Cardiac muscle cell (in vitro differentiated cells and primary cell): ENCODE measurements around the gene ACTN4. TPM values are rescaled to one million over a fixed set of nuclear protein-coding genes. Genes with fewer than 3 reads are reported as not detected.

ENCODE experiments used
- DNase-seq, 2 donors: peaks; one replicate each; pipeline versions ENCODE4 v3.0.0 to v3.0.0-alpha.2; 2010 to 2017; ENCODE audit warnings: low read depth in 1 of 2, low spot score in 1 of 2
- H3K27ac ChIP-seq: fragments of 200-600 bp; sonication (generic); 2 replicates; pipeline ENCODE4 v1.5.1; 2016
- H3K27me3 ChIP-seq: fragments of 200-600 bp; sonication (generic); 2 replicates; pipeline ENCODE4 v1.6.0; 2016; ENCODE audit warnings: control low read depth
- H3K36me3 ChIP-seq: fragments of 200-600 bp; sonication (generic); 2 replicates; pipeline ENCODE4 v1.5.1; 2016; ENCODE audit warnings: control low read depth
- H3K4me1 ChIP-seq: fragments of 200-600 bp; sonication (generic); 2 replicates; pipeline ENCODE4 v1.8.1; 2017; ENCODE audit warnings: low read depth, mild to moderate bottlenecking, mixed run types
- H3K4me3 ChIP-seq: fragments of 200-600 bp; sonication (generic); 2 replicates; pipeline ENCODE4 v1.5.1; 2016; ENCODE audit warnings: mild to moderate bottlenecking
- H3K9me3 ChIP-seq: fragments of 200-600 bp; sonication (generic); 2 replicates; pipeline ENCODE4 v1.5.1; 2017; ENCODE audit warnings: low read depth, mild to moderate bottlenecking, control low read depth
- polyA plus RNA-seq: library from polyadenylated mRNA; unstranded; fragments of >200 nt; fragmentation: Nextera tagmentation; extraction: Ambion mirVana; gene quantifications from 2 replicates; pipeline ENCODE4 v1.2.1, GENCODE V29; 2016
- total RNA-seq: library from RNA; depleted of rRNA; stranded (reverse); fragments of >200 nt; gene quantifications from 2 replicates; pipeline ENCODE4 v1.2.3, GENCODE V29; 2016
- TF ChIP-seq, protein P1 (sequence below): IDR thresholded peaks from 2 replicates; pipeline ENCODE4 v1.5.1; 2012; ENCODE audit warnings: low read depth, mild to moderate bottlenecking, low read length

Gene ACTN4
- total and polyA plus RNA-seq, 2 experiments from 2014 or later = 77.4 to 465 TPM

DNA sequence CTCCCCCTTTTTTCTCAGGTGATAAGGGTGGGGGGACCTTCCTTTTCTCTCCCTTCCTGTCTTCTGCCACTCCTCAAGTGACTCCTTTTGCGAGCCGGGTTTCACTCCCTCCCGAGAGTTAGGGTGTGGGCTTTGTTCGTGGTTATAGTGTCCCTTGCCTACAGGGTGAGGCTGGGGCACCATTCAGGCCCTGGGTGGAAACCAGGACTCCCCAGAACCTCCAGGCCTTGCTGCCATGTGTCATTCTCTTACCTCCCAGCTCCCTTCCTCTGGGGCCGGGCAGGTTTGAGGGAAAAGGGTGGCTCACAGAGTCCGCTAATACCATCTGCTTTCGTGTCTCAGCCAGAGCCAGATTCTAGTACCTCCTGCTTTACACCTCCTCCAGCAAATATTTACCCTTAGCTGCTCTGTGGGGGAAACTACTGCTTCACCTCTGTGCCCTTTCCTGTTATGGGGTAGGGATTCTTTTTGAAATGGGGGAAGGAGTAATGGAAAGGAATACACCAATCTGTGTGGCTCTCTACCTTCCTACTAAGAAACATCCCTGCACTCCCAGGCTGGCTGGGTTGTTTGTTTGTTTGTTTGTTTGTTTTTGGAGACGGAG is 2.8 kb downstream of the ACTN4 start:
- peak overlapping the region; percentile 96 for H3K4me3 ChIP-seq
- no peaks in the 10 kb centered on the region for H3K27me3 ChIP-seq
- TF ChIP-seq, protein P1, sequence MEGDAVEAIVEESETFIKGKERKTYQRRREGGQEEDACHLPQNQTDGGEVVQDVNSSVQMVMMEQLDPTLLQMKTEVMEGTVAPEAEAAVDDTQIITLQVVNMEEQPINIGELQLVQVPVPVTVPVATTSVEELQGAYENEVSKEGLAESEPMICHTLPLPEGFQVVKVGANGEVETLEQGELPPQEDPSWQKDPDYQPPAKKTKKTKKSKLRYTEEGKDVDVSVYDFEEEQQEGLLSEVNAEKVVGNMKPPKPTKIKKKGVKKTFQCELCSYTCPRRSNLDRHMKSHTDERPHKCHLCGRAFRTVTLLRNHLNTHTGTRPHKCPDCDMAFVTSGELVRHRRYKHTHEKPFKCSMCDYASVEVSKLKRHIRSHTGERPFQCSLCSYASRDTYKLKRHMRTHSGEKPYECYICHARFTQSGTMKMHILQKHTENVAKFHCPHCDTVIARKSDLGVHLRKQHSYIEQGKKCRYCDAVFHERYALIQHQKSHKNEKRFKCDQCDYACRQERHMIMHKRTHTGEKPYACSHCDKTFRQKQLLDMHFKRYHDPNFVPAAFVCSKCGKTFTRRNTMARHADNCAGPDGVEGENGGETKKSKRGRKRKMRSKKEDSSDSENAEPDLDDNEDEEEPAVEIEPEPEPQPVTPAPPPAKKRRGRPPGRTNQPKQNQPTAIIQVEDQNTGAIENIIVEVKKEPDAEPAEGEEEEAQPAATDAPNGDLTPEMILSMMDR = no peak
- peak overlapping the region; percentile 96 for H3K27ac ChIP-seq
- DNase-seq = no peak
- H3K4me1 ChIP-seq = peaks cover 45% of the 10 kb centered on the region
- no peaks in the 10 kb centered on the region for H3K36me3 ChIP-seq
- H3K9me3 ChIP-seq = no peaks in the 10 kb centered on the region

DNA sequence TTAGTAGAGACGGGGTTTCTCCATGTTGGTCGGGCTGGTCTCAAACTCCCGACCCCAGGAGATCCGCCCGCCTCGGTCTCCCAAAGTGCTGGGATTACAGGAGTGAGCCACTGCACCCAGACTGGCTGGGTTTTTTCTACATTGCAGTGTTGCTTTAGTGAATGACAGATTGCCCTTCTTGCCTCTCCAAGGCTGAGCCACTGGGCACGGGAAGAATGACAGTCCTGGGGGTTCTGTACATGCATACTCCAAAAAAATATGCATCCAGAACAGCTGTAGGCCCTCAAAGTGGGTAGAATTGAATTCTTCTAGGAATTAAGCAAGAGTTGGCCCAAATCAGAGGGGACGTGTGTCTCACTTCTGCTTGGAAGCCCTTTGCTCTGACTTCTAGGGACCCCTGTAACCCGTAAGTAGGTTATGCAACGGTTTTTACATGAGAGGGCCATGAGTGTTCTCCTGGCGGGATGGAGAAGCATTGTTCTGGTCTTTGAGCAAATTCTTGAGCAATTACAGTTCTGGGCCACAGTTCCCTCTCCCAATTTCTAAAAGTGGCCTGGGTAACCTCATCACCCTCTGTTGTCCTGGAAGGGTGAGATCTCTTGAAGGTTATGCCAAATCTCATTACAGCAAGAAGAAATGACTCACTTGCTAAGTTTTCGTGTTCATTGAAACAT is 3.6 kb downstream of the ACTN4 start:
- no peaks in the 10 kb centered on the region for H3K9me3 ChIP-seq
- H3K4me3 ChIP-seq = no peak overlapping the region
- H3K4me1 ChIP-seq = peaks cover 48% of the 10 kb centered on the region
- no peaks in the 10 kb centered on the region for H3K36me3 ChIP-seq
- H3K27ac ChIP-seq = peak overlapping the region; percentile 96
- no peaks in the 10 kb centered on the region for H3K27me3 ChIP-seq
- TF ChIP-seq, protein P1 = no peak
- DNase-seq = peak in 1 of 2 donors; percentile 89

DNA sequence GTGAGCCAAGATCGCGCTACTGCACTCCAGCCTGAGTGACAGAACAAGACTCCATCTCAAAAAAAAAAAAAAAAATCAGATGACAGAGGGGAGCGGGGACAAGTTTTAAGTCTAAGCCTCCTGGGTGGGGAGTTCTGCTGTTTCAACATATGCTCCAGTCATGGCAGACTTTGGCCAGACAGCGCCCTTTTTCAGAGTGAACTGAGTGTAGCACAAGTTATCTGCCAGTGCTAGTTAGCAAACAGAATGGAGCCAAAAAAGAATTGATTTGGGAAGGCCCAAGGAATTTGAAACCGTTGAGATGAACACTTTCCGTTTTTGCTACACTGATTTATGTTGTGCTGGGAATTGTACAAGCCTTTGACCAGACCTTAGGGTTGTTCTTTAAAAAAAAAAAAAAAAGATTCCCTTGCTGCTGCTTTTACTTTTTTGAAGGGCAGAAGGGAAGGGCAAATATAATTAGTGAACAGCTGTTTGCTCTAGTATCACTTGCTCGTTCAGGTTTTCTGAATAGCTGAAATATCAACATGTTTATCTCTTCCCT is 5.7 kb downstream of the ACTN4 start:
- no peaks in the 10 kb centered on the region for H3K36me3 ChIP-seq
- no peak overlapping the region for H3K4me3 ChIP-seq
- peaks cover 59% of the 10 kb centered on the region for H3K4me1 ChIP-seq
- TF ChIP-seq, protein P1 = no peak
- H3K27ac ChIP-seq = peak overlapping the region; percentile 96
- DNase-seq = peak in 1 of 2 donors; percentile 60
- H3K27me3 ChIP-seq = no peaks in the 10 kb centered on the region
- no peaks in the 10 kb centered on the region for H3K9me3 ChIP-seq

DNA sequence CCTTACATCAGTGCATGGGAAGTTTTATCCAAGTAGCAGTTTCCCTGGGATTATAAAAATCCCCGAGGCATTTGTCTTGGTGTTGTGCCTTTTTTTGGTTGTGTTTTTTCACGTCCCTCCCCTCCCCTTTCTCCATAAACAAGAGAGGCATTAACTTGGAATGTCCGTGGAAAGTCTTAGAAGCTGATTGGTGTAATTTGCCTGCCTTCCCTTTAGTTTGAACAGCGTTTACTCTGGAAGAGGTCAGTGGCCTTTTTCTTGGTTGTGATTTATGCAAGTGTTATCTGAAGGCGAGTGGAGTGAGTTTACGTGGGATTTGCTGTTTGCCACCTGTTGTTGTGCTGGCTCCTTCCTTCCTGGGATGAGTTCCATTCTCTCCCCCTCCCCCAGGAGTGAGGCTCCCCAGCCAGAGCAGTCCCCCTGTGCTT is 7.2 kb downstream of the ACTN4 start:
- H3K27me3 ChIP-seq = no peaks in the 10 kb centered on the region
- H3K36me3 ChIP-seq = no peaks in the 10 kb centered on the region
- H3K4me3 ChIP-seq = no peak overlapping the region
- H3K4me1 ChIP-seq = peaks cover 73% of the 10 kb centered on the region
- TF ChIP-seq, protein P1 = no peak
- peak overlapping the region; percentile 78 for H3K27ac ChIP-seq
- H3K9me3 ChIP-seq = no peaks in the 10 kb centered on the region
- no peak for DNase-seq

DNA sequence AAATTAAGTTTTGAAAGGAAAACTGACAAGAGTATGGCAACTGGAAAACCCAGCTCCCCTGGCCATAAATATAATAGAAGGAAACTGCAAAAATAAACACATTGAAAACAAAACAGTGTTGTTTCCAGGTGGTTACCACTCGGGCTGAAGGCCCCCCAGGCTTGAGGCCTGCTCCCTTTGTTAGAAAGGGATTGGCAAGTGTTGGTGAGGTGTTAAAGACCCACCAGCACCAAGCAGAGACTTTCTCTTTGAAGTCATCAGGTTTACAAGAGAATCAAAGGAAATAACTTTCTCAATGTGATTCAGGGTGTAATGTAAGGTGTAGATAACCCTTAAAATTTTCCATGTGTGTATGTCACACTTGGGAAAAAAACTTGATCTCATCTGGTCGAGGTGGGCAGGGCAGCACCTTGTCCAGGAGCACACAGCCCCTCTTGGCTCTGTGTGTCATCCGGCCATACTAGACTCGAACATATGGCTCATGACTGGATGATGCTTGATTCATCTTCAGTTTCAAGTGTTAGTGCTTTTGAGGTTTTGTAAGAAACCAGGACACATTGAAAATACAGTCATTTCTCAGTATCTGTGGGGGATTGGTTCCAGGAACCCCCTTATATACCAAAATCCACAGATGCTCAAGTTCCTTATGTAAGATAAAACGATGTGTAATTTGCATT is 7.8 kb downstream of the ACTN4 start:
- H3K9me3 ChIP-seq = no peaks in the 10 kb centered on the region
- no peaks in the 10 kb centered on the region for H3K36me3 ChIP-seq
- no peak overlapping the region for H3K4me3 ChIP-seq
- H3K4me1 ChIP-seq = peaks cover 74% of the 10 kb centered on the region
- H3K27me3 ChIP-seq = no peaks in the 10 kb centered on the region
- DNase-seq = no peak
- TF ChIP-seq, protein P1 = no peak
- peak overlapping the region; percentile 78 for H3K27ac ChIP-seq
